ENCODE results near the gene TMEM59L.
"Not testable (repeated sequence)": the region's sequence is repeated elsewhere in the genome, so short reads cannot be mapped to it uniquely, and the experiment has no call there.

TMEM59L gene

DNA sequence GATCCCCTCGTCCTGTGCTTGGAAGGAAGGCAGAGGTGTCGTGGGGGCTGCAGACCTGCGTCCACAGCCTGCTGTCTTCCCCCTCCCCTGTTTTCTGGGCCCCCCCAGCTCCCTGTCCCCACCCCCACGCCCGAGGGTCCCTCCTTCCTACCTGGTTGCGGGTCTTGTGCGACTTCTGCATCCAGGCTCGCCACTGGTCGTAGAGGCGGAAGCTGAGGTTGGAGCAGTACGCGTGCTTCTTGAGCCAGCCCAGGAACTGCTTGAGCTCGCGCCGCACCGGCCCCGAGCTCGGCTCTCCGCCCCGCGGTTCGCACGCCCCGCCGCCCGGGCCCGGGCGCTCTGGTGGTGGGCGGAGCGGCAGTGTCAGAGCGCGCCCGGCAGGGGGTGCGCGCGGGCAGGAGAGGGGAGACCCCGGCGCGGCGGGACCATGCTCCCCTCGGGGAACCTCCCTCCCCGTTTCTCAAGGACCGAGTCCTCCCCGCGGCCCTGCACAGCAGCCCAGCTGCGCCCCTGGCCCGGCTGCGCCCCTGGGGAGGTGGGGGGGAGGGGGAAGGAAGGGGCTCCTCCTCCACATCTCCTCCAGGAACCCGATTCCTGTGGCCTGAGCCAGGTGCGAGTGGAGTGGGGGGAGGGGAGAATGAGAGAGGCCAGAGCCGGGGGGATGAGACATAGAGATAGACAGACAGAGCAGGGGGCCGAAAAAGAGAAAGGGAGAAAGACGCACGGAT, 18.4 kb upstream of the TMEM59L start:
- DNase-seq (ENCODE audit: low read depth): peak; percentile 70

DNA sequence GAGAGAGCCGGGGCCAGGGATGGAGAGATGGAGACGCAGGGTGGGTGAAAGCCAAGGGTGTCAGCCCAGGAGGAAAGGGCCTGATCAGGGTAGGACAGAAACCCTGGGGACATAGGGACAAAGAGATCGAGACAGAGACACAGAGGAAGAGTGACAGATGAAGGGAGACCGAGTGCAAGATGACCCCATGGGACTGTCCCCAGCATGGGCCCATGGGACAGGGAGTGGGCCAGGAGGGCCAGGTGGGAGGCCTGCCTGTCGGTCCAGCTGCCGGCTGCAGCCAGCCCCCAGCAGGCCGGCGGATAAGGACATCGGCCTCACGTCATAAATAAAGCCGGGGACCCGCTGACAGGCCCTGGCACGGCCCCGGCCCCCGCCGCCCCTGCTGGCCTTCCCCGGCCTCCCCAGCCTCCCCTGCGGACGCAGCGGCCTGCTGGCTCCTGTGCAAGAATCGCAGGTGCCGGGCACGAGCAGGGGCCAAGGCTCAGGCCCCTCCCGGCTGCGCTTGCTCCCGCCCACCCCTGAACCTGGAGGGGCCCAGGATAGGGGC, 17.8 kb upstream of the TMEM59L start:
- DNase-seq (ENCODE audit: low read depth): no peak

DNA sequence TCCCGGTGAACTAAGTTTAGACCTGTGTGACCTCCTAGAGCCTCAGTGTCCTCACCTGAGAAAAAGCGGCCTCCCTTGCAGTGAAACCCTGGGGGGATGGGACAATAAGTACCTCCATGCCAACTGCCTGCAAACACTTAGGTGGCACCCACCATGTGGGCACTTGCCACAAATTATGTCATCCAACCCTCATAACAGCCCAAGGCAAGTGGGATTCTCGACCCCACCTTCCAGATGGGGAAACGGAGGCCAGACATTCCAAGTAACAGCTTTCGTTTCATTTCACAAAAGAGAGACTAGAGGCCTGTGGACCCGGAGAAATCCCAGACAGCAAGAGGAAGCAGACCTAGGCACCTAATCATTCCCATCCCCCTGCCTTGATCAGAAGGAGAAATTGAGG, 17.2 kb upstream of the TMEM59L start:
- DNase-seq (ENCODE audit: low read depth): no peak

DNA sequence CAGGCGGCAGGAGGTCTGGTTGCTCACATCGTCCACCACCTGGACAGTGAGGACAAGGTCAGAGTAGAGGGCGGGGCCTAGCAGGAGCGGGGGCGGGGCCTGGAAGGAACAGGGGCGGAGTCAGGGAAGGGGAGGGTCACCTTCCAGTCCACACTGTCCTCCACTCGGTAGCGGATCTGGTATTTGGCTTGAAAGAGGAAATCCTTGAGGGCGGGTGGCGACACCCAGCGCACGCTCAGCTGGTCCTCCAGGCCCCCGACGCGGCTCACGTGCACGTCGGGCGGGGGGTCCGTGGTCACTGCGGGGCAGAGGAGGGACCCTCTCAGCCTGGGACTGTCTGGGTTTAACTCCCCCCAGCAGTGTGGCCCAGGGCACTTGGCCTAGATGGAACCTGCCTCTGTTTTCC, 15.9 kb upstream of the TMEM59L start:
- peak; percentile 35 for DNase-seq (ENCODE audit: low read depth)

DNA sequence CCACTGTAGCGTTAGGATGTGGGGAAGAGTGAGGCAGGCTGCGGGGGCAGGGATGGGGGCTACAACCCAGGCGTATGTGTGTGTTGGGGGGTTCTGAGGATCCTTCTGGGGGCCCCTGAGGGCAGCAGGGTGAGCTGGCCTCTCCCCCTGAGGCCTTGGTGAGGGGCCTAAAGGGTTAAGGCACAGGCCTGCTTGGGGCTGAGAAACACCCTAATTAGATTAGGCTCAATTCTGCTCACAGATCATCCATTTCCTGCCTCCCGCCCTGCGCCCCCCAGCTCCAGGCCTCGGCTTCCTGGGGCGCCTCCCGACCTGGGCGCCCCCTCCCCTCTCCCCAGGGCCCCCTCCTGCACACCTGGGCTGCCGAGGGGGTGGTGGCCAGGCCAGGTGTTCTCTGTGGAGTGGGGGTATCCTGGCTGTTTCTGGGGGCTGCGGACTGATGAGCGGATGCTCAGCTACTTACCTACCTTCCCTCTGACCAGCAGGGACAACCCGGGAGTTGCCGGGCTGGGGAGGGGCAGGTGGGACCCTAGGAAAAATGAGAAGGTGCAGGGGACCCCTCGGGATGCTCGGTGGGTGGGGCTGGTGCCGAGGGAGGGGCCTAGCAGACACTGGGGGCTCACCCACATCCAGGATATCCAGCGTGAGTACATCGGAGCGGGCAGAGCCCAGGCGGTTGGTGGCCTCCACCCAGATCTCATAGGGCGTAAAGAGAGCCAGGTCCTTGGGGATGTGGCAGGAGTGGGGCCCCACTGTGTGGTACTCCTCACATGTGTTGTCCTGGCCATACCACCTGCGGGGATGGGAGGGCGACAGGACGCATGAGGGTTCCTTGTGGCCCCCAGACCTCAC, 14.6 kb upstream of the TMEM59L start:
- DNase-seq (ENCODE audit: low read depth): no peak

DNA sequence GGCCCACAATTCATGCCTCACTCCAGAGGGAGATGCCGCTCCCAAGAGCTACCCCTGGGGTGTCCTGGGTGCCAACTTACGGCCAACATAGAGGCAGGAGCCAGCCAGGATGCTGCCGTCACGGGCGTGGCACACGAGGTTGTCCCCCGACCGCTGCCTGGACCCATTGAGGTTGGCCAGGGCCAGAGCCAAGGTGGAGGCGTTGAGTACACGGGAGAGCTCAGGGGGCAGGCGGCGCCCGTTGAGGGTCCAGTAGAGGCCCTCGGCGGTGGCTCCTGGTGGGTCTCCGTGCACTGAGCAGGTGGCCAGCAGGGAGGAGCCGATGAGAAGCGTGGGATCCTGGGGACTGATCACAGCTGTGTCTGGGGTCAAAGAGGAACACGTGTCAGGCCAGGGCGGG, 13.2 kb upstream of the TMEM59L start:
- no peak for DNase-seq (ENCODE audit: low read depth)

DNA sequence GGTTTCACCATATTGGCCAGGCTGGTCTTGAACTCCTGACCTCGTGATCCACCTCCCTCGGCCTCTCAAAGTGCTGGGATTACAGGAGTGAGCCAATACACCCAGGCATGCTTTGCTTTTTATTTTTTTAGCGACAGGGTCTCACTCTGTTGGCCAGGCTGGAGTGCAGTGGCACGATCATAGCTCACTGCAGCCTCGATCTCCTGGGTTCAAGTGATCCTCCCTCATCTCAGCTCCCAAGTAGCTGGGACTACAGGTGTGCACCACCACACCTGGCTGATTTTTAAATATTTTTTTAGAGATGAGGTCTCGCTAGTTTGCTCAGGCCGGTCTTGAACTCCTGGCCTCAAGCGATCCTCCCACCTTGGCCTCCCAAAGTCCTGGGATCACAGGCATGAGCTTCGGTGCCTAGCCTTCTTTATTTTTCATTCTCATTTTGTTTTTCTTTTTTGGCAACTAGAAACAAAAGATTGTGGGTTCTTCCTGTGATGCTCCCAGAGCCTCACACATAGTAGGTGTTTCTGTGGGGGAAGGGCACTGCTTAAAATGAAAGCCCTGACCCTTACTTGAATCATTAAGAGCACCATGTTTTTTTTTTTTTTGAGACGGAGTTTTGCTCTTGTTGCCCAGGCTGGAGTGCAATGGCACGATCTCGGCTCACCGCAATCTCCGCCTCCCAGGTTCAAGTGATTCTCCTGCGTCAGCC, 11.8 kb upstream of the TMEM59L start:
- DNase-seq (ENCODE audit: low read depth): not testable (repeated sequence)

DNA sequence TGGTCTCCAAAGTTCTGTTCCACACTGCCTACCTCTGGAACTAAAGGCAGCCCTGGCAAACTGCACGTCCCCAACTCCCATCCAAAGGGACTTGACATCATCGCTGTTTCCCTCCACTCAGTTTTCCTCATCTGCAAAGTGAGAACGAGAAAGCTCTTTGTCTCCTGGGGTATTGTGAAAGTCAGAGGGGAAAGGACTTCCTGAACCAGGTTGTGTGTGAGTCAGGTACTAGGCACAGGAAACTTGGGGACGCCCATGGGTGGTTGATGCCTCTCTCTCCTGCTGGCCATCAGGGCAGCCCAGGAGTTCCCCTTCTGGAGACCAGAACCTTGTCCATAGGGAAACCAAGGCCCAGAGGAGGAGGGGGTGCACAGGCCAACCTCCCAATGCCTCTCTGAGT, 10.8 kb upstream of the TMEM59L start:
- no peak for DNase-seq (ENCODE audit: low read depth)

DNA sequence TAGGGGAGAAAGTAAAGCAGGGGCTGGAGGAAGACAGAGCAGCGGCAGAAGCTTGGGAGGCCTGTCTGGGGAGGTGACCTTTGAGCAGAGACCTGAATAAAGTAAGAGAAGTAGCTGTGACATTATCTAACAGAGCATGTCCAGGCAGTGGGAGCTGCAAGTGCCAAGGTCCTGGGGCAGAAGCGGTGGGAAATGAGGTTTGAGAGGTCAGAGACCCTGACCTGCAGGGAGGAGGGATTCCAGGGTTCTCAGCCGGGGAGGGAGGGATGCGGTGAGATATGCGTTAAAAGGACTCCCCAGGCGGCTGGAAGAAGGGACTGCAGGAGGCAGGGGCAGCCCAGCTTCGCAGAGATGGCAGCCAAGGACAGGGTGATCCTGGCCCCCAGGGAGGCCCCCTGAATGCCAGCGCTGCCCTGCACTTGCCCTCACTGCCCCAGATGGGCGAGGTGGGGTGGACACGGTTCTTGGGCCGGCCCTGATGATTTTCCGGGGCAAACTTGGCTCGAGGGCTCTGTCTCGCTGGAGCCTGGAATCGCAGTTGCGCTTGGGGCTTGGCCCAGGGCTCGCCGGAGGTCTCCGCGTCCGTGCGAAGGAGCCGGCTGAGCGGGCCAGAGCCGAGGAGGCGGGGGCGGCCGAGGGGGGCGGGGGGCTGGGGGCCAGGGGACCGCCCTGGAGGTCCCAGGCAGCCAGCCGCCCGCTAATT, 9.3 kb upstream of the TMEM59L start:
- DNase-seq (ENCODE audit: low read depth): no peak

DNA sequence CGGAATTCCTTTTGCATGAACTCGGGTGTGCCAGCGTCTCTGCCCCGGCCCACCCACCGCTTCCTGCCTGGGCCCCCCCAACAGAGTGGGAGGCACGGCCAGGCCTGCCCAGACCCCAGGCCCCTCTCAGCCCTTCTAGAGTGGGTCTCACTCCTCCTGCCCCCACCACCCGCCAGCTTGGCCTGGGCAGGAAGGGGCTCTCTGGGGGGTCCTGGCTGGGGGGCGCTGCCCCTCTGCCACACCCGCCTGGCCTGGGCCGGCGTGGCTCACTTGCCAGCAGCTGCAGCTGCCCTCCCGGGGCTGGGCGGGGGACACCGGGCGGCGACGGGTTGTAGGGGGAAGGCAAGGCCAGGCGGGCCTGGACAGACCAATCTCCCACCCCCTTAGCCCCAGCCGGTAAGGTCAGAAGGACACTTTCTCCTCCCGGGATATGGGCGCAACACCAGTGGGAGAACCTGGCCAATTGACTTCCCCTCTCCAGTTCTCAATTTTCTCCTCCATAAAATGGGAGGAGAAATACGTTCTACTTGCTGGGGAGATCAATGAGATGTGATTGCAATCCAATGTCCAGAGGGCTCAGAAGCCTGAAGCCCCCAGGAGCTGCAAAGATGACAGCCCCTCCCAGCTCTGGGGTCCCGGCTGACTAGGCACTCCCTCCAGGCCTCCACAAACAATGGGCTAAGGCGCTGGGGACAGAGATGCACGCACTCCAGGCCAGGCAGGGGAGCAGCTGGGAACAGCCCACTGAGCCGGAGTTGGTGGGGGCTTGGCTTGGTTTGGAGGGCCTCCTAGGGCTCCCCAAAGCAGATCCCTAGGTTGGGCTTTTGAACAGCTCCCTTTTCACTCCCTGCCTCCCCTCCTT, 8.5 kb upstream of the TMEM59L start:
- no peak for DNase-seq (ENCODE audit: low read depth)

DNA sequence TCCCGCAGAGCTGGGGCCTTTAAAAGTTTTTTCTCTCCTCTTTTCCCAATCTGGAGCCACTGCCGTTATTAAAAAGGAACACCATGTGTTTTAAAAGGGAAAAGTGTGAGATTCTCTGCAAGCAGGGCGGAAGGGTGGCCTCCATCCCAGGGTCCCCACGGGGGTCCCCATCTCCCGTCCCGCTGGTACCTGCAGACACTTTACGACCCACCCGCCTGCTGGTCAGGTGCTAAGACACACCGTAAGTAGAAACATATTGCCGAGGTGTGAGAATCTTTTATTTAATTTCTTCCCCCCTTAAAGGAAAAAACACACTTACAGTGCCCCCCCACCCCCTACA, 7.9 kb upstream of the TMEM59L start:
- DNase-seq (ENCODE audit: low read depth): no peak

DNA sequence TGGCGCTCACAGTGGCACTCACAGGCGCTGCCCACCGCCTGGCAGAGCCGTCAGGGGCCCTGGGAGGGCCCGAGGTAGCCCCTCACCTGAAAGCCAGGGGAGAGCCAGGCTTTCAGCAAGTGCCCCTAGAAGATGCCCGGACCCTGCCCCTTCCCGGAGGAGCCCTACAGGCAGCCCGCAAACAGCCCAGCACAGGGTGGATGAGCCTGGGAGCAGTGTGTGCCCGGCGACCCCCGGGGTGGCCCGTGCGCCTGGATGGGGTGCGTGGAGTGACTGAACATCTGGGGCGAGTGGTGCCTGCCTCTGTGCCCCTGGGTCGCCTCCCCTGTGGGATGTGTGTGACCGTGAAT, 7.5 kb upstream of the TMEM59L start:
- no peak for DNase-seq (ENCODE audit: low read depth)

DNA sequence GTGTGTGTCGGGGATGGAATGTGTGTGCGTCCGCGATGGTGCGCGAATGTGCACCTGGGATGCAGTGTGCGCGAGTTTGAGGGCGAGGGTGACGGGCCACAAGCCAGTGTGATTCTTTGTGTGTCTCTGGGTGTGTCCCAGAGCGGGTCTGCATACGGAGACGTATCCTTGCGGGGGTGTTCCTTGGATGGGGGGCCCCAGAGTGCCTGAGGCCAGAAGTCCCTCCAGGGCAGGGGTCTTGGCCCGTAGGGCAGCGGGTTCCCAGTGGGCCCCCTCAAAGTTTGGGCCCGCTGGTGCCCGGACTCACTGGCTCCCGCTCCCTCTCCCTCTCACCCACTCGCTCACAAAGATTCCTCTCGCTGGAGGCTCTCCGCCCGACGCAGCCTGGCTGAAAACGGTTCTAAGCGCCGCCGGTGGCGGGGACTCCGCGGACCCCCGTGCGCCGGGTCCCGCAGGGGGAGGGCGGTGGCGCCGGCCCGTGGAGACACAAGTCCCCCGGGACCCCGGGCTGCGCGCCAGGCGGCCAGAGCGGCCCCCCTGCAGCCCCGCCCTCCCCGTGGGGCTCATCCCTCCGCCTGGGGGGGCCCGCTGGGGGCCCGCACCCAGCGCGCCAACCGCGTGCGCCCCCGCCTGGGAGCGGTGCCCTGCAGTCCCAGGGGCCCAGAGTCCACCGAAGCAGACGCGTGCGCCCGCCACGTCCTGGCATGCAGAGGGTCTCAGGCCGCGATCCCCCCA, 7.0 kb upstream of the TMEM59L start:
- DNase-seq (ENCODE audit: low read depth): no peak

DNA sequence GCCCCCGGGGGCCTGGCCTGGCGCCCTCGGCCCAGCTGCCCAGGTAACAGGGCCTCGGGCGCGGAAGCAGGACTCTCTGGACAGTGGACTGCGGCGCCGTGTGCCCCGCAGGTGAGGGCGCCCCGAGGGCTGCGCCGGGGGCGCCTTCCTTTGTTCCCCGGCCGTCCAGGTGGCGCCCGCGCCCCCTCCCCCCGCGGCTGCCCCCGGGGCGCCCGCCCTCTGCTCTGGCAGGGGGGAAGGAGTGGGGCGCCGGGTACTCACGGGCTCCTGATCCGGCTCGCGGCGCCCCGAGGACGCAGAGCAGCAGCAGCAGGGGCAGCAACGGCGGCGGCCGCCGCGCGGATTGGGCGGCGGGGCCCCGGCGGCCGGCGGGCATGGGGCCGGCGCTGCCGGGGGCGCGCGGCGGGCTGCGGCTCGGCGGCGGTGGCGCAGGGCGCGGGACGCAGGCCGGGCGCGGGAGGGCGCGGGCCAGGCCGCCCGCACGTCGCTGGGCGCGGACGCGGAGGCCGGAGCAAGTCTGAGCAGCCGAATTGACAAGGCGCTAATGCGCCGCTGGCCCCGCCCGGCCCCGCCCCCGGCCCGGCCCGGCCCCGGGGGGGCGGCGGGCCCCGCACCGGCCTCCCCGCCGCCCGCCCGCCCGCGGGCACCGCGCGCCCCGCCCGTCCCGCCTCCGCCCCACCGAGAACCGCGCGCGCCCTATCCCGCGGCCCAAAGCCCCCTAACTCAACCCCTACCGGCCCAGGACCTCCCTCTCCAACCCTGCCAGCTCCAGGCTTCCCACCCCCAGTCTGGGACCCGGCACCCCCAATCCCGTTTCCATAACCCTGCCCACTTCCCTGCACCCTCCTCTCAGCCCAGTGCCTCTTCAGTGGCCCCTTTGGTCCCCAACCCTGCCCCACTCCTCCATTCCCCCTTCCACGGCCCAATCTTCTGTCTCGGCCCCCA, 6.1 kb upstream of the TMEM59L start, which contains the start of gene CRLF1:
Gene CRLF1, minus strand, starts transcription at position 519 of the 945 bp plus-strand sequence. Its CDS starts 143 bp downstream, at position 376.
- no peak for DNase-seq (ENCODE audit: low read depth)

DNA sequence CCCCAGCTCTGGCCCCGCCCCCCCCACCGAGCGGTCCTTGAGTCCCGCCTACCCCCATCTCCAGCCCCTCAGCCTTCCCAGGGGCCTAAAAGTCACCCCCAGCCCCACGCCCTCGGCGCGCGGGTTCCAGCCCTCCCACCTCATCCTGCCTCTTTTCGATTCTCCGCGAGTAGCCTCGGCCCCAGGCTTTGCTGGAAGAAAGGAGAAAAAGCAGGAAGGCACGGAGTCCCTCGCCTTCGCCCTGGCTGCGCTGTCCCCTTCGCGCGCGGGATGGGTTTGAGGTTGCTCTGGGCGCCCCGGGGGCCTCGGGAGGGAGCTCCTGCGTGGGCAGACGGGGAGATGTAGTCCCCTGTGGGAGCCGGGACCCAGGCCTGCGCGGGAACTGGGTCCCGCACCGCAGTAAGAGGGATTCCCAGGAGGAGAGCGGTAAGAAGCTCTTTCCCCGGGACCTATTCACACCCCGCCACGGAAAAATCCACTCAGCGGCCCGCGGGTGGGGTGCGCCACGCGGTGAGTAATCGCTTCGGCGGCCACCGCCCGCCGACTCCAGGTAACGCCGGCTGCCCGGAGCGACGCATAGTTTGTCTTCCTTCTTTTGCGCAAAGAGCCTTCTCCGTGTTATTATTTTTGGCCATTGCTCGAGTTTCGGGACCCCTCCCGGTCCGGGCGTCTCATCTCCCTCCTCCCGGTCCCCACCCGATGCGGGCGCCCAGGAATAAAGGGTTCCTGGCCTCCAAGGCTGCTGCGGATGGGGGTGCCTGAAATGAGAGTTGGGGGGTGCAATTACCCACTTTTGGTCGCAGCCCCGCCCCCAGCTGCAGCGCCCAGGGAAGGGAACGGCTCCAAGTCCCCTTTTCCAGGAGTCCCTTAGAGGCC, 5.2 kb upstream of the TMEM59L start:
- no peak for DNase-seq (ENCODE audit: low read depth)

DNA sequence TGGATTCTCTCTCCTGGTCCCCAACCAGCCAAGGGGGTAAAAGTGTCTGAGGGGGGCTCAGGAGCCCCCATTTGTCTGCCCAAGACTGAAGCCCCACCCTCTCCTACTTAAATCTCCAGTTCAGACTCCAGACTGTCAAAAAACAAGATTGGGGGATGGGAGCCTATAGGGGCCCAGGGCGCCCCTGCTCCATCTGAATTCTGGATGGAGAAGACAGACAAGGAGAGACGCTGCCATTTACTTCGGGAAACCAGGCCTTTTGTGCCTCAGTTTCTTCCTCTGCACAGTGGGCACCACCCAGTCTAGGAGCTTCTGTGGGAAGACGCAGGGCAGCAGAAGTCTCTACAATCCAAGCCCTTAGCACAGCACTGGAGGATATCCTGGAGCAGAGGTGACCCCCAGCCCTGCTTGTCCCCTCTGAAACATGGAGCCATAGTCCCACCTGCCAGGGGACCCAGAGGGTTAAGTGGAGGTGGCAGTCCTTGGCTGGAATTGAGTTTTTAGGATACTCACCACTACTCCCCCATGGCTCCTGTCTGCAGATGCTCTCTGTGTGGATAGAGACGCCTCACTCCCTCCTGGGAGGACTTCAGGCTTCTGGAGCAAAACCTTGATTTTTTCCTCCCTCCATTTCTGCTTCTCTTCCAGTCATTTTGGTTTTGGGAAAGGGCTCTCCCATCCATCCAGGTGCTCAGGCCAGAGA, 4.4 kb upstream of the TMEM59L start:
- DNase-seq (ENCODE audit: low read depth): no peak
